Liver (tissue), 9 donors: ENCODE results near the gene RPUSD4. TPM values are rescaled to one million over a fixed set of nuclear protein-coding genes. Genes with fewer than 3 reads are reported as not detected.

ENCODE experiments used
- DNase-seq: peaks from one replicate; pipeline ENCODE4 v3.0.0-alpha.2; 2017; ENCODE audit warnings: low spot score
- H3K27ac ChIP-seq, 2 donors: one replicate each; pipeline ENCODE4 v1.7.0; 2013; ENCODE audit warnings: inconsistent platforms in 2 of 2, low read length in 2 of 2, control low read depth in 1 of 2, low read depth in 1 of 2, mild to moderate bottlenecking in 1 of 2
- H3K27me3 ChIP-seq, 4 donors: one replicate each; pipeline versions ENCODE4 v1.6.1 to v1.7.0; 2013; ENCODE audit warnings: low read length in 3 of 4, inconsistent platforms in 1 of 4, mild to moderate bottlenecking in 1 of 4, moderate library complexity in 1 of 4; ENCODE audit not compliant: control insufficient read depth in 4 of 4, insufficient read depth in 4 of 4
- H3K36me3 ChIP-seq, 4 donors: one replicate each; pipeline versions ENCODE4 v1.6.1 to v1.7.0; 2013; ENCODE audit warnings: low read length in 3 of 4, mild to moderate bottlenecking in 3 of 4, low read depth in 1 of 4, moderate library complexity in 1 of 4; ENCODE audit not compliant: control insufficient read depth in 4 of 4, insufficient read depth in 3 of 4
- H3K4me1 ChIP-seq, 4 donors: one replicate each; pipeline versions ENCODE4 v1.6.1 to v1.7.0; 2013; ENCODE audit warnings: low read length in 3 of 4, mild to moderate bottlenecking in 3 of 4, moderate library complexity in 1 of 4; ENCODE audit not compliant: control insufficient read depth in 4 of 4, insufficient read depth in 4 of 4
- H3K4me3 ChIP-seq, 3 donors: one replicate each; pipeline versions ENCODE4 v1.6.1 to v1.7.0; 2013; ENCODE audit warnings: low read length in 3 of 3, control low read depth in 1 of 3, low read depth in 1 of 3, mild to moderate bottlenecking in 1 of 3
- H3K9ac ChIP-seq, 2 donors: one replicate each; pipeline ENCODE4 v1.7.0; 2013; ENCODE audit warnings: low read length in 2 of 2, mild to moderate bottlenecking in 2 of 2, moderate library complexity in 2 of 2, control low read depth in 1 of 2, low read depth in 1 of 2
- H3K9me3 ChIP-seq, 4 donors: one replicate each; pipeline versions ENCODE4 v1.6.1 to v1.7.0; 2013; ENCODE audit warnings: low read length in 3 of 4; ENCODE audit not compliant: control insufficient read depth in 4 of 4
- EGR1 ChIP-seq, 2 donors: IDR thresholded peaks; 2 replicates each; pipeline ENCODE4 v1.6.1; 2016 to 2018; ENCODE audit warnings: antibody characterized with exemption in 2 of 2, low read depth in 2 of 2
- FOXA2 ChIP-seq: IDR thresholded peaks from 2 replicates; pipeline ENCODE4 v1.6.1; 2016; ENCODE audit warnings: antibody characterized with exemption
- GABPA ChIP-seq, 2 donors: IDR thresholded peaks in 1 of 2; conservative IDR thresholded peaks in 1 of 2; 2 replicates each; pipeline ENCODE4 v1.6.1; 2016; ENCODE audit warnings: antibody characterized with exemption in 2 of 2, mild to moderate bottlenecking in 1 of 2, moderate library complexity in 1 of 2
- HNF4A ChIP-seq, 2 donors: conservative IDR thresholded peaks; 2 replicates each; pipeline ENCODE4 v1.6.1; 2016; ENCODE audit warnings: antibody characterized with exemption in 2 of 2, mild to moderate bottlenecking in 2 of 2
- NR2F2 ChIP-seq: IDR thresholded peaks from 2 replicates; pipeline ENCODE4 v1.6.1; 2016; ENCODE audit warnings: antibody characterized with exemption
- RAD21 ChIP-seq, 2 donors: IDR thresholded peaks; 2 replicates each; pipeline ENCODE4 v1.6.1; 2016; ENCODE audit warnings: antibody characterized with exemption in 2 of 2, mild to moderate bottlenecking in 2 of 2
- RXRA ChIP-seq, 2 donors: IDR thresholded peaks; 2 replicates each; pipeline ENCODE4 v1.6.1; 2017 to 2018; ENCODE audit warnings: antibody characterized with exemption in 2 of 2, mild to moderate bottlenecking in 1 of 2
- SP1 ChIP-seq: IDR thresholded peaks from 2 replicates; pipeline ENCODE4 v1.6.1; 2018; ENCODE audit warnings: antibody characterized with exemption, mild to moderate bottlenecking
- YY1 ChIP-seq: IDR thresholded peaks from 2 replicates; pipeline ENCODE4 v1.6.1; 2016; ENCODE audit warnings: antibody characterized with exemption, mild to moderate bottlenecking
- WGBS: extraction: QIAGEN DNeasy Blood & Tissue Kit; methylation state at CpG from one replicate; pipeline ENCODE4 v1.1.7; 2013; 5-methylcytosine and 5-hydroxymethylcytosine counted together
- polyA plus RNA-seq, 2 donors: library from polyadenylated mRNA; stranded (reverse) in 1 of 2; unstranded in 1 of 2; fragments of 200-250 nt in 1 of 2; fragments of >200 nt in 1 of 2; fragmentation: Nextera tagmentation in 1 of 2; extraction: Ambion mirVana in 1 of 2; gene quantifications; one replicate each; pipeline versions ENCODE4 v1.2.1 to v1.2.3, GENCODE V29; 2013 to 2015
- total RNA-seq, 2 donors: library from RNA; depleted of rRNA; stranded (reverse); fragments of >200 nt; gene quantifications; one replicate each; pipeline ENCODE4 v1.2.3, GENCODE V29; 2014
- TF ChIP-seq, protein P1 (sequence below): fragments of 150-350 bp; IDR thresholded peaks from 2 replicates; pipeline ENCODE4 v1.5.1; 2017; ENCODE audit warnings: improper control_type of control experiment, low read depth, low read length; ENCODE audit not compliant: missing input control
- TF ChIP-seq, protein P2 (sequence below): IDR thresholded peaks from 2 replicates; pipeline ENCODE4 v1.6.1; 2016; ENCODE audit warnings: antibody characterized with exemption
- TF ChIP-seq, protein P3 (sequence below): IDR thresholded peaks from 2 replicates; pipeline ENCODE4 v1.6.1; 2016; ENCODE audit warnings: antibody characterized with exemption
- donor health status: healthy.
- donor health status: healthy.
- donor health status: healthy.
- donor health status: healthy.
- donor health status: healthy.

Gene RPUSD4
- total and polyA plus RNA-seq, 4 donors, result 9.4 to 23.7 (median 17.2) TPM

DNA sequence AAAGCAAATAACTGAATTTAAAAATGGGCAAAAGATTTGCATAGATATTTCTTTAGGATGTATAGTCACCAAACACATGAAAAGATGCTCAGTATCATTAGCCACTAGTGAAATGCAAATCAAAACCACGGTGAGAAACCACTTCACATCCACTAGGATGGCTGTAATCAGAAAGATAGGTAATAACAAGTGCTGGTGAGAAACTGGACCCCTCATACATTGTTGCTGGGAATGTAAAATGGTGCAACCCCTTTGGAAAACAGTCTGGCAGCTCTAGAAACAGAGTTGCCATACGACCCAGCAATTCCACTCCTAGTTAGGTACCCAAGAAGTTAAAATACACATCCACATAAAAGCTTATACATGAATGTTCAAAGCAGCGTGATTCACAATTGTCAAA, 16.3 kb downstream of the RPUSD4 start (continued):
- TF ChIP-seq, protein P1, sequence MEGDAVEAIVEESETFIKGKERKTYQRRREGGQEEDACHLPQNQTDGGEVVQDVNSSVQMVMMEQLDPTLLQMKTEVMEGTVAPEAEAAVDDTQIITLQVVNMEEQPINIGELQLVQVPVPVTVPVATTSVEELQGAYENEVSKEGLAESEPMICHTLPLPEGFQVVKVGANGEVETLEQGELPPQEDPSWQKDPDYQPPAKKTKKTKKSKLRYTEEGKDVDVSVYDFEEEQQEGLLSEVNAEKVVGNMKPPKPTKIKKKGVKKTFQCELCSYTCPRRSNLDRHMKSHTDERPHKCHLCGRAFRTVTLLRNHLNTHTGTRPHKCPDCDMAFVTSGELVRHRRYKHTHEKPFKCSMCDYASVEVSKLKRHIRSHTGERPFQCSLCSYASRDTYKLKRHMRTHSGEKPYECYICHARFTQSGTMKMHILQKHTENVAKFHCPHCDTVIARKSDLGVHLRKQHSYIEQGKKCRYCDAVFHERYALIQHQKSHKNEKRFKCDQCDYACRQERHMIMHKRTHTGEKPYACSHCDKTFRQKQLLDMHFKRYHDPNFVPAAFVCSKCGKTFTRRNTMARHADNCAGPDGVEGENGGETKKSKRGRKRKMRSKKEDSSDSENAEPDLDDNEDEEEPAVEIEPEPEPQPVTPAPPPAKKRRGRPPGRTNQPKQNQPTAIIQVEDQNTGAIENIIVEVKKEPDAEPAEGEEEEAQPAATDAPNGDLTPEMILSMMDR, result no peak
- TF ChIP-seq FOXA2 (no peak), HNF4A (conservative IDR thresholded peaks at IDR 0.05) (no peak)

DNA sequence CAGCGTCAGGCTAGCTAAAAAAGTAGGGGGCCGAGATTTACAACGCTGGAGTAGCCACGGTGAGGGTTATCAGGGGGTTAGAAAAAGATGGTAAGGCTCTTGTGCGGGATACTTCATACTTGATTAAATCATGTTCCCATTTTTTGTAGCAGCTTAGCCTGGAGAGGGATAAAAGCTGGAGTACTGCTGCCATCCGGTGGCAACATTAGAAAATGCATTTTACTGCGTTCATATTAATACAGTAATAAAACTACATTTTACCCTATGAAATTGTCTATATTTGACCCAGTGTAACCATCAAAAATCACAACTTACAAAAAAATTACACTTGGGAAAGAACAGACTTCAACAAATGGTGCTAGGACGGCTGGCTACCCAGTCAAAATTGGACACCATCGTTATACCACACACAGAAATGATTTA, 17.3 kb downstream of the RPUSD4 start:
- Histone ChIP-seq H3K4me1 (peaks cover 0 to 10% (median 5%) of the 10 kb centered on the region in 4 donors), H3K27ac (no peak overlapping the region), H3K4me3 (no peak overlapping the region), H3K9ac (no peak overlapping the region), H3K36me3 (peaks cover 0 to 29% (median 0%) of the 10 kb centered on the region in 4 donors), H3K27me3 (no peaks in the 10 kb centered on the region), H3K9me3 (no peaks in the 10 kb centered on the region)
- no peak for TF ChIP-seq YY1
- no peak for TF ChIP-seq NR2F2
- TF ChIP-seq RAD21 (IDR thresholded peaks at IDR 0.05), result peak; percentile 97 to 98
- TF ChIP-seq EGR1 (IDR thresholded peaks at IDR 0.05; ENCODE audit: low read depth in 2 of 2), result no peak
- TF ChIP-seq, protein P1, result peak; percentile 74
- WGBS, result 46% methylated on average over 9 of the region's 9 CpGs
- peak; percentile 52 for DNase-seq

DNA sequence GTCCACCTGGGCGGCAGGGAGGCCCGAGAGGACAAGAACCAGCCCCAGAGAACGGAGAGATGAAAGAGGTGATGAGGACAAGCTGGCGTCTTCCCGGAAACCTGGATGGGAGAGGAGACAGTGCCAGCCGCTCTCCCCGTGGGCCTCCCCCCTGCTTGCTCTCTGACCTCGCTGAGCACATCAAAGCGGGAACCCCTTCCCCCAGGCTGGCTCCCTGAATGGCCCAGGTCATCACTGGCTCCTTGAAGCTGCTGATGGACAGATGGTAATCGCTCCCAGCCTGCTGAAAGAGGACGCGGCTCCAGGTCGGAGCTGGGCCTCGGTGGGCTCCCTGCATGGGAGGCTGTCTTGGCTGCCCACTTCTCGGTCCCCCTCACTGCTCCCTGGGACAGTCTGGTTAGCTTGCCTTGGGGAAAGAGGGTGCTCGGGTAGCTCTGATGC, 18.4 kb downstream of the RPUSD4 start:
- Histone ChIP-seq H3K27ac (no peak overlapping the region), H3K36me3 (peaks cover 0 to 27% (median 0%) of the 10 kb centered on the region in 4 donors), H3K9ac (no peak overlapping the region), H3K4me1 (peaks cover 0 to 8% (median 3%) of the 10 kb centered on the region in 4 donors), H3K9me3 (no peaks in the 10 kb centered on the region), H3K27me3 (no peaks in the 10 kb centered on the region), H3K4me3 (no peak overlapping the region)
- 96% methylated on average over 16 of the region's 16 CpGs for WGBS
- no peak for DNase-seq
- no peak for TF ChIP-seq RXRA (IDR thresholded peaks at IDR 0.05)
- TF ChIP-seq, protein P2, sequence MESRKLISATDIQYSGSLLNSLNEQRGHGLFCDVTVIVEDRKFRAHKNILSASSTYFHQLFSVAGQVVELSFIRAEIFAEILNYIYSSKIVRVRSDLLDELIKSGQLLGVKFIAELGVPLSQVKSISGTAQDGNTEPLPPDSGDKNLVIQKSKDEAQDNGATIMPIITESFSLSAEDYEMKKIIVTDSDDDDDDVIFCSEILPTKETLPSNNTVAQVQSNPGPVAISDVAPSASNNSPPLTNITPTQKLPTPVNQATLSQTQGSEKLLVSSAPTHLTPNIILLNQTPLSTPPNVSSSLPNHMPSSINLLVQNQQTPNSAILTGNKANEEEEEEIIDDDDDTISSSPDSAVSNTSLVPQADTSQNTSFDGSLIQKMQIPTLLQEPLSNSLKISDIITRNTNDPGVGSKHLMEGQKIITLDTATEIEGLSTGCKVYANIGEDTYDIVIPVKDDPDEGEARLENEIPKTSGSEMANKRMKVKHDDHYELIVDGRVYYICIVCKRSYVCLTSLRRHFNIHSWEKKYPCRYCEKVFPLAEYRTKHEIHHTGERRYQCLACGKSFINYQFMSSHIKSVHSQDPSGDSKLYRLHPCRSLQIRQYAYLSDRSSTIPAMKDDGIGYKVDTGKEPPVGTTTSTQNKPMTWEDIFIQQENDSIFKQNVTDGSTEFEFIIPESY, result no peak
- TF ChIP-seq, protein P3, sequence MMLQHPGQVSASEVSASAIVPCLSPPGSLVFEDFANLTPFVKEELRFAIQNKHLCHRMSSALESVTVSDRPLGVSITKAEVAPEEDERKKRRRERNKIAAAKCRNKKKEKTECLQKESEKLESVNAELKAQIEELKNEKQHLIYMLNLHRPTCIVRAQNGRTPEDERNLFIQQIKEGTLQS, result no peak
- no peak for TF ChIP-seq NR2F2
- no peak for TF ChIP-seq FOXA2
- no peak for TF ChIP-seq YY1
- TF ChIP-seq, protein P1, result no peak
- no peak for TF ChIP-seq SP1
- no peak for TF ChIP-seq GABPA (IDR thresholded peaks at IDR 0.05 in 1 of 2, conservative IDR thresholded peaks at IDR 0.05 in 1 of 2)
- TF ChIP-seq EGR1 (IDR thresholded peaks at IDR 0.05; ENCODE audit: low read depth in 2 of 2), result no peak
